Naive thymus-derived CD4-positive, alpha-beta T cell (primary cell): Measurements from ENCODE around the gene PLCG2. TPM values are rescaled to one million over a fixed set of nuclear protein-coding genes. Genes with fewer than 3 reads are reported as not detected.

Experiments
- ATAC-seq: fragments of 150-1000 bp; cut with Tn5 transposase; 2 replicates; pipeline ENCODE4 v1.10.0; 2021; ENCODE audit warnings: mild to moderate bottlenecking, moderate library complexity
- CTCF ChIA-PET: fragments of 350-600 bp; sonication (Branson Sonifier 250); formaldehyde crosslinking; loops from one replicate; lab custom pipeline; 2021; ENCODE audit warnings: antibody characterized with exemption; lab: Charles Lee
- POLR2A ChIA-PET: fragments of 350-600 bp; sonication (Branson Sonifier 250); formaldehyde crosslinking; loops from one replicate; lab custom pipeline; 2021; ENCODE audit warnings: antibody characterized with exemption, inconsistent platforms; lab: Charles Lee
- DNase-seq, 9 donors: peaks; one replicate each; pipeline versions ENCODE4 v3.0.0 to v3.0.0-alpha.2; 2020 to 2022; ENCODE audit warnings: mixed read lengths in 1 of 9
- H3K27ac ChIP-seq: one replicate; pipeline ENCODE4 v1.7.0; 2013; ENCODE audit warnings: mild to moderate bottlenecking, low read depth, low read length, moderate library complexity
- H3K27me3 ChIP-seq, 2 donors: one replicate each; pipeline ENCODE4 v1.7.0; 2013; ENCODE audit warnings: low read length in 2 of 2, mild to moderate bottlenecking in 2 of 2, moderate library complexity in 2 of 2; ENCODE audit not compliant: control insufficient read depth in 2 of 2, insufficient read depth in 2 of 2
- H3K36me3 ChIP-seq, 3 experiments: 1 replicate in 2 of 3; 2 replicates in 1 of 3; pipeline ENCODE4 v1.7.0; 2013; ENCODE audit warnings: low read length in 3 of 3, mild to moderate bottlenecking in 3 of 3, moderate library complexity in 1 of 3; ENCODE audit not compliant: insufficient read depth in 3 of 3, control insufficient read depth in 2 of 3
- H3K4me1 ChIP-seq, 2 donors: one replicate each; pipeline ENCODE4 v1.7.0; 2013; ENCODE audit warnings: low read length in 2 of 2, mild to moderate bottlenecking in 2 of 2, moderate library complexity in 1 of 2; ENCODE audit not compliant: control insufficient read depth in 2 of 2, insufficient read depth in 2 of 2
- H3K4me3 ChIP-seq: 2 replicates; pipeline ENCODE4 v1.7.0; 2013; ENCODE audit warnings: mild to moderate bottlenecking, low read length
- H3K9me3 ChIP-seq, 3 experiments: 1 replicate in 2 of 3; 2 replicates in 1 of 3; pipeline ENCODE4 v1.7.0; 2013; ENCODE audit warnings: low read length in 3 of 3; ENCODE audit not compliant: control insufficient read depth in 2 of 3
- H3K27ac Mint-ChIP-seq, 9 donors: one replicate each; pipeline ENCODE4 v1.8.0; 2020 to 2022; ENCODE audit warnings: mixed read lengths in 9 of 9, mild to moderate bottlenecking in 8 of 9, moderate library complexity in 5 of 9, inconsistent platforms in 2 of 9
- H3K27me3 Mint-ChIP-seq, 5 donors: one replicate each; pipeline ENCODE4 v1.8.0; 2021 to 2022; ENCODE audit warnings: mixed read lengths in 5 of 5, mild to moderate bottlenecking in 1 of 5
- H3K36me3 Mint-ChIP-seq, 5 donors: one replicate each; pipeline ENCODE4 v1.8.0; 2020 to 2022; ENCODE audit warnings: mixed read lengths in 5 of 5, mild to moderate bottlenecking in 3 of 5, inconsistent platforms in 1 of 5
- H3K4me1 Mint-ChIP-seq, 7 donors: one replicate each; pipeline ENCODE4 v1.8.0; 2020 to 2022; ENCODE audit warnings: mixed read lengths in 7 of 7, mild to moderate bottlenecking in 3 of 7, inconsistent platforms in 1 of 7
- H3K4me3 Mint-ChIP-seq, 10 donors: one replicate each; pipeline ENCODE4 v1.8.0; 2020 to 2022; ENCODE audit warnings: mild to moderate bottlenecking in 10 of 10, mixed read lengths in 10 of 10, moderate library complexity in 6 of 10, inconsistent platforms in 2 of 10
- H3K9me3 Mint-ChIP-seq, 11 donors: one replicate each; pipeline ENCODE4 v1.8.0; 2020 to 2022; ENCODE audit warnings: mixed read lengths in 11 of 11, mild to moderate bottlenecking in 4 of 11, inconsistent platforms in 1 of 11, moderate library complexity in 1 of 11
- intact Hi-C, 2 donors: fragments of 100-400 bp; cut with micrococcal nuclease; formaldehyde crosslinking; loops; one replicate each; pipeline ENCODE4 v1.15.1; 2023
- polyA plus RNA-seq, 2 donors: library from polyadenylated mRNA; unstranded; fragments of 300-500 nt; fragmentation: Illumina TruSeq; gene quantifications; one replicate each; pipeline ENCODE4 v1.2.3, GENCODE V29; 2021
- total RNA-seq, 6 experiments: library from RNA in 5 of 6; stranded (reverse) in 5 of 6; gene quantifications; 1 replicate in 5 of 6; 2 replicates in 1 of 6; pipeline ENCODE4 v1.2.3 and lab custom pipeline; 2021 to 2026

Gene PLCG2
- total and polyA plus RNA-seq, 7 experiments from 2014 or later: 0.07 to 85.8 (median 1.5) TPM

- H3K36me3 Mint-ChIP-seq: no peaks in the 10 kb centered on the region
- no peak overlapping the region for H3K4me3 Mint-ChIP-seq
- intact Hi-C loops: no loop called here
- no peak overlapping the region for H3K4me3 ChIP-seq
- H3K27ac Mint-ChIP-seq: no peak overlapping the region
- H3K9me3 ChIP-seq: no peaks in the 10 kb centered on the region
- peaks cover 0 to 1% (median 0%) of the 10 kb centered on the region in 11 donors for H3K9me3 Mint-ChIP-seq
- CTCF ChIA-PET: interaction anchor here (0.8 kb wide), 1 partner anchor 25 kb away, joined by 3 read pairs; no protein-coding TSS in a partner anchor
- DNase-seq (no peak), ATAC-seq (no peak)
- H3K36me3 ChIP-seq: no peaks in the 10 kb centered on the region
- peaks cover 0 to 9% (median 1%) of the 10 kb centered on the region in 5 donors for H3K27me3 Mint-ChIP-seq
- no peaks in the 10 kb centered on the region for H3K27me3 ChIP-seq
- POLR2A ChIA-PET: no interaction called here
- no peak overlapping the region for H3K27ac ChIP-seq
- no peaks in the 10 kb centered on the region for H3K4me1 ChIP-seq
- H3K4me1 Mint-ChIP-seq: peaks cover 0 to 9% (median 0%) of the 10 kb centered on the region in 7 donors
Observed at GRCh38 chr16:81861915-81862314, 82.8 kb downstream of the PLCG2 start.

DNA sequence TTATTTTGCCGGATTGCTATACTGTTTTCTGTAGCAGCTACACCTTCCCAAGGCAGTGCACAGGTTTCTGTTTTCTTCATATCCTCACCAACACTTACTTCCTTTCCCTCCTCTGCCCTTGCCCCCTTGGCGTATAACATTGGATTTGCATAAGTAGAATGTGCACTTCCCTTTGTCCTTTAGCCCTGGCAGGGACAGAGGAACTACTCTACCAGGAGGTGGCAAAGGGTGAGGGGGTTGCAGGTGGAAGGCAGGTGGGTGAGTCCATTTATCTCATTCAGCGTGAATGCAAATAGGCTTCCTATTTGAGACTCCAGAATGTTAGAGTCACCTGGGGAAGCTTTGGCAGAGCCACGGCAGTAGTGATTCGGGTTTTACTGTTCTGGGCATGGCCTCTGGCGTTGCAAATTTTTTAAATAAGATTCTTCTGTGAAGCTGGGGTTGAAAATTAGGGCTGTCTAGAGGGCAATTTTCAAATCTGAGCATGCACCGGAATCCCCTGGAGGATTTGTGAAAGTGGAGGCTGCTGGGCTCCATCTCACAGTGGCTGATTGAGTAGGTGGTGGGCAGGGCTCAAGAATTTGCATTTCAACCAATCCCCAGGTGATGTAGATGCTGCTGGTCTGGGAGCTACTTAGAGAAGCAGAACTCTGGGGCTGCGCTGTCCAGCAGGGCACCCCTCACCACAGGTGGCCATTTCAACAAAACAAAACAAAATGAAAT is 84.7 kb downstream of the PLCG2 start:
- Histone ChIP-seq H3K4me3 (no peak overlapping the region), H3K27me3 (no peaks in the 10 kb centered on the region), H3K9me3 (no peaks in the 10 kb centered on the region), H3K36me3 (no peaks in the 10 kb centered on the region), H3K27ac (no peak overlapping the region), H3K4me1 (no peaks in the 10 kb centered on the region)
- POLR2A ChIA-PET: no interaction called here
- DNase-seq (no peak), ATAC-seq (no peak)
- no peak overlapping the region for H3K27ac Mint-ChIP-seq
- intact Hi-C loops: no loop called here
- CTCF ChIA-PET: no interaction called here
- no peak overlapping the region for H3K4me3 Mint-ChIP-seq
- peaks cover 0 to 9% (median 1%) of the 10 kb centered on the region in 5 donors for H3K27me3 Mint-ChIP-seq
- peaks cover 0 to 1% (median 0%) of the 10 kb centered on the region in 11 donors for H3K9me3 Mint-ChIP-seq
- H3K36me3 Mint-ChIP-seq: no peaks in the 10 kb centered on the region
- H3K4me1 Mint-ChIP-seq: peaks cover 0 to 9% (median 0%) of the 10 kb centered on the region in 7 donors

DNA sequence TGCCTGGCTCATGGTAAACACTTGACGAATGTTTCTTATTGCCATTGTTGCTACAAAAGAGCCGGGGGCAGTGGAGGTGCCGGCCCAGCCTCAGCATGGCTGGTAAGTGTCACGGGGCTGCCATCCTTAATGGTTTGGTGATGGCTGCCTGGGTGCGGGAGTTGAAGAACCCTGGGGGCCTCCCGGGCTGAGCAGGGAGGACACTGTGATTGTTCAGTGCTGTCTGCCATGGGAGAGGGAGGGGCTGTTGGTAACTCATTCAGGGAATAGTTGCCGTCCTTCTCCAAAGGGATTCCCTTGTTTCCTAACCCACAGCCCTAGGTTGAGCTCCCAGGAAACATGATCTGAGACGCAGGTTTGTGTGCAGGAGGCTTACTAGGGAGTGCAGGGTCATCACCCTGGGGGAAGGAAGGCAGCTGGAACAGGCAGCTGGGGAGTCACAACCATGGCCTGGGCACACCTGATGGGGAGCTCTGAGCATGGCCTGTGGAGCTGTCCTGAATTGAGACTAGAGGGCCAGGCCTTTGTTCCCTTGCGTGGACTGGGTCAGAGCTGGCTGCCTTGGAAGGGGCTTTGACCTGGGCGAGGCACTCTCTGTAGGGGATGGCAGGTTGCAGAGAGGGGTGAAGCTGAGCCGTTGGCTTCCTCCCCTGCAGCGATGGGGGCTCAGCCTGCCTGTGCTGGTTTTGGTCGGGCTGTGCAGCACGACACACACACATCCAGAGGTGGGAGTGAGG is 85.7 kb downstream of the PLCG2 start:
- Mint-ChIP-seq H3K36me3 (no peaks in the 10 kb centered on the region), H3K9me3 (no peaks in the 10 kb centered on the region), H3K27me3 (peaks cover 0 to 9% (median 1%) of the 10 kb centered on the region in 5 donors), H3K27ac (no peak overlapping the region), H3K4me1 (peaks cover 0 to 9% (median 0%) of the 10 kb centered on the region in 7 donors), H3K4me3 (no peak overlapping the region)
- H3K27ac ChIP-seq: no peak overlapping the region
- CTCF ChIA-PET: no interaction called here
- no peaks in the 10 kb centered on the region for H3K4me1 ChIP-seq
- no peaks in the 10 kb centered on the region for H3K36me3 ChIP-seq
- ATAC-seq (no peak), DNase-seq (no peak)
- POLR2A ChIA-PET: no interaction called here
- no peaks in the 10 kb centered on the region for H3K27me3 ChIP-seq
- no peaks in the 10 kb centered on the region for H3K9me3 ChIP-seq
- H3K4me3 ChIP-seq: no peak overlapping the region
- intact Hi-C loops: no loop called here

DNA sequence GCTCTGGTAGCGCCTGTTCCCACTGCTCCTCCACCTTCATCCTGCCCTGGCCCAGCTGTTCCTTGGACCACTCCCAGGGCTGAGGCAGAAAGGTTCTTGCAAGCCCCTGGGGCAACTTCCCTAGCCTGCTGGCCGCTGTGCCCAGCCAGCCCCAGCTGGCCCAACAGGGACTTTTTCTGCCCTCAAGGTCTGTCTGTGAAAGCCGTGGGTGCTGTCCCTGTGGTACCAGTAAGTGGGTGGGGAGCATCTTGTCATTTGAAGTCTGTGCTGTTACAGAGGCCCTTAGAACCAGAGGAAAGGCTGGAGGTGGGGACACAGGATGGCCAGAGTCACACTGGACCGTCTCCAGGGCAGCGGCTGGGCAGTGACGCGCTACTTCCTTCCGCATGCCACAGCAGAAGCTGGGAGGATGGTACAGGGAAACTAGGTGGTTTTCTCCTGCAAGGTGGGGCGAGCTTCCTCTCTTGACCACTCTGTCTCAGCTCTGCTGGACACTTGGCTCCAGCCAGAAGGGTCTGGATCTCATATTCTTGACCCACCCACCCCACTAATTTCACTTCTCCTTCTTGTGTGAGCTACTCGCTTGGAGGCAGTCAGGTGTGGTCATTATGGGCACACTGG is 87.8 kb downstream of the PLCG2 start:
- no peaks in the 10 kb centered on the region for H3K27me3 ChIP-seq
- ATAC-seq: peak; percentile 75
- peaks cover 0 to 4% (median under 1%) of the 10 kb centered on the region in 5 donors for H3K27me3 Mint-ChIP-seq
- no peaks in the 10 kb centered on the region for H3K9me3 ChIP-seq
- H3K4me1 ChIP-seq: no peaks in the 10 kb centered on the region
- H3K36me3 ChIP-seq: no peaks in the 10 kb centered on the region
- H3K4me3 ChIP-seq: no peak overlapping the region
- H3K9me3 Mint-ChIP-seq: no peaks in the 10 kb centered on the region
- H3K4me3 Mint-ChIP-seq: no peak overlapping the region
- peaks cover 0 to 2% (median 0%) of the 10 kb centered on the region in 7 donors for H3K4me1 Mint-ChIP-seq
- H3K27ac ChIP-seq: no peak overlapping the region
- intact Hi-C loops: no loop called here
- ChIA-PET CTCF (no interaction called here), POLR2A (no interaction called here)
- no peak for DNase-seq
- no peak overlapping the region for H3K27ac Mint-ChIP-seq
- H3K36me3 Mint-ChIP-seq: no peaks in the 10 kb centered on the region

GRCh38 chr16:81868057-81868748 is 89.1 kb downstream of the PLCG2 start:
- Histone ChIP-seq H3K36me3 (no peaks in the 10 kb centered on the region), H3K27ac (no peak overlapping the region), H3K4me1 (peaks cover 0 to 3% of the 10 kb centered on the region in 2 donors), H3K27me3 (no peaks in the 10 kb centered on the region), H3K4me3 (no peak overlapping the region), H3K9me3 (no peaks in the 10 kb centered on the region)
- intact Hi-C loops: no loop called here
- ChIA-PET POLR2A (no interaction called here), CTCF (no interaction called here)
- no peak for ATAC-seq
- no peaks in the 10 kb centered on the region for H3K9me3 Mint-ChIP-seq
- no peaks in the 10 kb centered on the region for H3K36me3 Mint-ChIP-seq
- H3K27me3 Mint-ChIP-seq: no peaks in the 10 kb centered on the region
- H3K4me1 Mint-ChIP-seq: peaks cover 0 to 9% (median 0%) of the 10 kb centered on the region in 7 donors
- no peak overlapping the region for H3K27ac Mint-ChIP-seq
- no peak overlapping the region for H3K4me3 Mint-ChIP-seq
- DNase-seq: no peak

GRCh38 chr16:81869326-81869725 is 90.2 kb downstream of the PLCG2 start:
- DNase-seq: no peak
- H3K27me3 Mint-ChIP-seq: no peaks in the 10 kb centered on the region
- no peaks in the 10 kb centered on the region for H3K9me3 Mint-ChIP-seq
- no peak overlapping the region for H3K4me3 ChIP-seq
- no peak overlapping the region for H3K4me3 Mint-ChIP-seq
- H3K4me1 Mint-ChIP-seq: peaks cover 0 to 14% (median 5%) of the 10 kb centered on the region in 7 donors
- no peak overlapping the region for H3K27ac Mint-ChIP-seq
- ChIA-PET POLR2A (no interaction called here), CTCF (no interaction called here)
- H3K27me3 ChIP-seq: no peaks in the 10 kb centered on the region
- H3K27ac ChIP-seq: no peak overlapping the region
- no peaks in the 10 kb centered on the region for H3K9me3 ChIP-seq
- intact Hi-C loops: no loop called here
- no peaks in the 10 kb centered on the region for H3K36me3 ChIP-seq
- ATAC-seq: no peak
- H3K36me3 Mint-ChIP-seq: no peaks in the 10 kb centered on the region
- peaks cover 0 to 6% of the 10 kb centered on the region in 2 donors for H3K4me1 ChIP-seq
